Mammary epithelial cell (primary cell): ENCODE data around the gene TMCC1.

ENCODE experiments used
- CTCF ChIP-seq, 2 donors: IDR thresholded peaks in 1 of 2; conservative IDR thresholded peaks in 1 of 2; 2 replicates each; pipeline ENCODE4 v1.5.1; 2011 to 2012; ENCODE audit warnings: inconsistent platforms in 2 of 2, low read length in 2 of 2, mild to moderate bottlenecking in 2 of 2, control low read depth in 1 of 2, low read depth in 1 of 2; ENCODE audit not compliant: insufficient read depth in 1 of 2; ENCODE audit errors: extremely low read depth in 1 of 2
- EZH2 ChIP-seq: IDR thresholded peaks from 2 replicates; pipeline ENCODE4 v1.6.1; 2012; ENCODE audit warnings: low read length, inconsistent platforms, borderline replicate concordance

- TF ChIP-seq CTCF (conservative IDR thresholded peaks at IDR 0.05 in 1 of 2, IDR thresholded peaks at IDR 0.05 in 1 of 2; ENCODE audit: extremely low read depth in 1 of 2, insufficient read depth in 1 of 2, low read depth in 1 of 2, low read length in 2 of 2) (no peak), EZH2 (no peak)
Observed at GRCh38 chr3:129613367-129613740, 280.2 kb downstream of the TMCC1 start.
